ENCODE measurements around the gene KLHDC10.
"Not testable (repeated sequence)": the region's sequence is repeated elsewhere in the genome, so short reads cannot be mapped to it uniquely, and the experiment has no call there.

KLHDC10 gene

GRCh38 chr7:130123501-130123900, 53.2 kb downstream of the KLHDC10 start:
- Histone ChIP-seq H4K20me1 (ENCODE audit: control insufficient read depth, insufficient read depth, low read depth, low read length) (no peaks in the 10 kb centered on the region), H3K36me3 (ENCODE audit: control insufficient read depth, low read length) (peaks cover 40% of the 10 kb centered on the region), H3K9me3 (ENCODE audit: control insufficient read depth, insufficient read depth, low read length) (no peaks in the 10 kb centered on the region), H3K4me2 (ENCODE audit: low read length) (no peak overlapping the region), H3K79me2 (ENCODE audit: control insufficient read depth, low read length) (no peaks in the 10 kb centered on the region), H3K9me2 (replicated peaks; ENCODE audit: control insufficient read depth, low read length) (no peaks in the 10 kb centered on the region), H3K4me3 (ENCODE audit: low read length) (no peak overlapping the region), H3K27ac (ENCODE audit: low read depth, low read length) (no peak overlapping the region), H3F3A (ENCODE audit: control insufficient read depth, insufficient read depth) (no peaks in the 10 kb centered on the region), H3K4me1 (ENCODE audit: control insufficient read depth, low read length) (no peaks in the 10 kb centered on the region), H3K27me3 (ENCODE audit: control insufficient read depth, low read length) (no peaks in the 10 kb centered on the region)
- no peak for TF ChIP-seq CTCF (IDR thresholded peaks at IDR 0.05; ENCODE audit: low read depth, low read length, poor library complexity, severe bottlenecking)
- TF ChIP-seq EZH2phosphoT487 (IDR thresholded peaks at IDR 0.05; ENCODE audit: borderline replicate concordance, low read length) = no peak

- Histone ChIP-seq H3K27ac (ENCODE audit: low read depth, low read length) (no peak overlapping the region), H3K9me2 (replicated peaks; ENCODE audit: control insufficient read depth, low read length) (no peaks in the 10 kb centered on the region), H3K79me2 (ENCODE audit: control insufficient read depth, low read length) (no peaks in the 10 kb centered on the region), H3K4me1 (ENCODE audit: control insufficient read depth, low read length) (no peaks in the 10 kb centered on the region), H3K27me3 (ENCODE audit: control insufficient read depth, low read length) (no peaks in the 10 kb centered on the region), H3K9me3 (ENCODE audit: control insufficient read depth, insufficient read depth, low read length) (no peaks in the 10 kb centered on the region), H3K4me3 (ENCODE audit: low read length) (no peak overlapping the region), H4K20me1 (ENCODE audit: control insufficient read depth, insufficient read depth, low read depth, low read length) (no peaks in the 10 kb centered on the region), H3K4me2 (ENCODE audit: low read length) (no peak overlapping the region), H3K36me3 (ENCODE audit: control insufficient read depth, low read length) (peaks cover 48% of the 10 kb centered on the region), H3F3A (ENCODE audit: control insufficient read depth, insufficient read depth) (no peaks in the 10 kb centered on the region)
- no peak for TF ChIP-seq CTCF (IDR thresholded peaks at IDR 0.05; ENCODE audit: low read depth, low read length, poor library complexity, severe bottlenecking)
- TF ChIP-seq EZH2phosphoT487 (IDR thresholded peaks at IDR 0.05; ENCODE audit: borderline replicate concordance, low read length) = no peak
Measured at GRCh38 chr7:130124711-130125110, 54.4 kb downstream of the KLHDC10 start.

- not testable (repeated sequence) for H3K4me3 ChIP-seq (ENCODE audit: low read length)
- peaks cover 54% of the 10 kb centered on the region for H3K36me3 ChIP-seq (ENCODE audit: control insufficient read depth, low read length)
Measured at GRCh38 chr7:130126840-130127239, 56.5 kb downstream of the KLHDC10 start.

GRCh38 chr7:130127404-130127803, 57.1 kb downstream of the KLHDC10 start:
- Histone ChIP-seq H3K36me3 (ENCODE audit: control insufficient read depth, low read length) (peaks cover 48% of the 10 kb centered on the region), H3K79me2 (ENCODE audit: control insufficient read depth, low read length) (no peaks in the 10 kb centered on the region), H3K27me3 (ENCODE audit: control insufficient read depth, low read length) (no peaks in the 10 kb centered on the region), H3K4me3 (ENCODE audit: low read length) (no peak overlapping the region), H3K4me2 (ENCODE audit: low read length) (no peak overlapping the region), H3K9me3 (ENCODE audit: control insufficient read depth, insufficient read depth, low read length) (no peaks in the 10 kb centered on the region), H3K27ac (ENCODE audit: low read depth, low read length) (no peak overlapping the region), H3F3A (ENCODE audit: control insufficient read depth, insufficient read depth) (no peaks in the 10 kb centered on the region), H3K9me2 (replicated peaks; ENCODE audit: control insufficient read depth, low read length) (no peaks in the 10 kb centered on the region), H4K20me1 (ENCODE audit: control insufficient read depth, insufficient read depth, low read depth, low read length) (no peaks in the 10 kb centered on the region), H3K4me1 (ENCODE audit: control insufficient read depth, low read length) (no peaks in the 10 kb centered on the region)
- TF ChIP-seq CTCF (IDR thresholded peaks at IDR 0.05; ENCODE audit: low read depth, low read length, poor library complexity, severe bottlenecking) = no peak
- no peak for TF ChIP-seq EZH2phosphoT487 (IDR thresholded peaks at IDR 0.05; ENCODE audit: borderline replicate concordance, low read length)

More at GRCh38 chr7:130126840-130127239, 56.5 kb downstream of the KLHDC10 start:
- H3K79me2 ChIP-seq (ENCODE audit: control insufficient read depth, low read length); H3K27me3 ChIP-seq (ENCODE audit: control insufficient read depth, low read length); H4K20me1 ChIP-seq (ENCODE audit: control insufficient read depth, insufficient read depth, low read depth, low read length); H3K9me2 ChIP-seq (replicated peaks; ENCODE audit: control insufficient read depth, low read length); H3K27ac ChIP-seq (ENCODE audit: low read depth, low read length); H3K4me2 ChIP-seq (ENCODE audit: low read length); H3K4me1 ChIP-seq (ENCODE audit: control insufficient read depth, low read length); H3F3A ChIP-seq (ENCODE audit: control insufficient read depth, insufficient read depth); H3K9me3 ChIP-seq (ENCODE audit: control insufficient read depth, insufficient read depth, low read length): not testable (repeated sequence)
